Skeletal muscle satellite cell (primary cell): ENCODE measurements around the gene FSTL4.

ENCODE experiments used
- H3K27me3 ChIP-seq: 2 replicates; pipeline ENCODE4 v1.7.0; 2013; ENCODE audit warnings: low read length; ENCODE audit not compliant: control insufficient read depth, insufficient read depth
- H3K36me3 ChIP-seq: 2 replicates; pipeline ENCODE4 v1.7.0; 2013; ENCODE audit warnings: mild to moderate bottlenecking, control low read depth, low read length; ENCODE audit not compliant: insufficient read depth
- H3K4me1 ChIP-seq: 2 replicates; pipeline ENCODE4 v1.7.0; 2013; ENCODE audit warnings: low read length; ENCODE audit not compliant: control insufficient read depth, insufficient read depth
- H3K4me2 ChIP-seq: 2 replicates; pipeline ENCODE4 v1.7.0; 2013; ENCODE audit warnings: mild to moderate bottlenecking, low read length
- H3K4me3 ChIP-seq: 2 replicates; pipeline ENCODE4 v1.7.0; 2013; ENCODE audit warnings: low read length
- H3K9ac ChIP-seq: 2 replicates; pipeline ENCODE4 v1.7.0; 2013; ENCODE audit warnings: mild to moderate bottlenecking, low read depth, low read length, moderate library complexity
- H3K9me3 ChIP-seq: replicated peaks from 2 replicates; pipeline ENCODE4 v1.7.0; 2013; ENCODE audit warnings: mild to moderate bottlenecking, control low read depth, low read length

The FSTL4 gene

DNA sequence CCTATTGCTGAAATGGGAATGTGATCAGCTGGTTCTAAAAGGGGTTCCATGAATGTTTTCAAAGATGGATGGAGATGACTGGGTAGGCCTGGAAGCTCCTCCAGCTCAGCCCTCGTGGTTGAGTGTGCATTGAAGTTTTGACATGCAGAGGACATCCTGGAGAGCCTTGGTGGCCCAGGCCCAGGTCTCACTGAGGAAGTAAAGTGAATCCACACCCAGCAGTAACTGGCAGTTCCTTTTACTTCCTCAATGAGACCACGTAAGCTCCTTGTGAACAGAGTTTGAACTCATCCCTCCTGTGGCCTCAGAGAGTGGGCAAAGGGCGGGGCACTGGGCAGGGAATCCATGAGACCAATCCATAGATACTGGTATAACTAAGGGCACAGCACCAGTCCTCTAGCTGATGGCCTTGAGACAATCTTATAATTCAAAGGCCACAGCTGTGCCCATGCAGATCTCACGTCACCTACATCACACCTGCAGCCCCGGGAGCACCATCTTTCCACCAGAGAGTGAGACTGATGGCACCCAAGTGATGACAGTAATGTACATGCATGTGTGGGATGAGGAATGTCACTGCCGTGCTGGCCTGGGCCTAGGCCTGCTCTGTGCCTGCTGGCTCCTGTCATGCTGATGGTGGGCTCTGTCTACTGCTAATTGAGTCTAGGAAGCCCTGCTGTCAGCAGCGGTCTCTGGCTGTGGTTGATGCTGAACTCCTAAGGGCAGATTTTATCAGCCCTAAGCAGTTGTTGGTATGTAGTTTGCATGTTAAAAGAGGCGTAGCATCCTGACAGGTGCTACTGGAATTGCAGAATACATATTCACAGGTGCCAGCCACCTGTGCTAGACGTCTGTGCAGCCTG lies 257.8 kb downstream of the FSTL4 start:
- Histone ChIP-seq H3K4me3 (no peak overlapping the region), H3K36me3 (no peaks in the 10 kb centered on the region), H3K9ac (no peak overlapping the region), H3K9me3 (no peaks in the 10 kb centered on the region), H3K4me1 (no peaks in the 10 kb centered on the region), H3K4me2 (no peak overlapping the region), H3K27me3 (no peaks in the 10 kb centered on the region)

DNA sequence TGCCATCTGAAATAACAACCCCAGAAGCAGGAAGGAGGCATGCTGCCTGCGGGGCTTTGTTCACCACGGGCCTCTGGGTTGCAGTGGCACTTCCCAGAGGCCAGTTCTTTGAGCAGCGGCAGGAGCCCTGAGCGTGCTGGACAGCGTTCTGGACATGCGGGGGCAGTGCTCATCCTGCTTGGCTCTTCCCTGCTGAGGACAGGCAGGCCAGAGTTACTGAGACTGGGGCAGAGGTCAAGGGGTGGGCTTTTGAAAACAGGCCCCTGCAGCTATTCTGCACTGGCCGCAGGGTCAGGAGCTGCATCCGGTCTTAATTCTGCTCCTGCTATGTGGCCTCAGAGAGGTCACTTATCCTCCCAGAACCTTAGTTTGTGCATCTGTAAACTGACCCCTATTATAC lies 258.6 kb downstream of the FSTL4 start:
- Histone ChIP-seq H3K36me3 (no peaks in the 10 kb centered on the region), H3K9ac (no peak overlapping the region), H3K27me3 (no peaks in the 10 kb centered on the region), H3K4me2 (no peak overlapping the region), H3K9me3 (no peaks in the 10 kb centered on the region), H3K4me1 (no peaks in the 10 kb centered on the region), H3K4me3 (no peak overlapping the region)

DNA sequence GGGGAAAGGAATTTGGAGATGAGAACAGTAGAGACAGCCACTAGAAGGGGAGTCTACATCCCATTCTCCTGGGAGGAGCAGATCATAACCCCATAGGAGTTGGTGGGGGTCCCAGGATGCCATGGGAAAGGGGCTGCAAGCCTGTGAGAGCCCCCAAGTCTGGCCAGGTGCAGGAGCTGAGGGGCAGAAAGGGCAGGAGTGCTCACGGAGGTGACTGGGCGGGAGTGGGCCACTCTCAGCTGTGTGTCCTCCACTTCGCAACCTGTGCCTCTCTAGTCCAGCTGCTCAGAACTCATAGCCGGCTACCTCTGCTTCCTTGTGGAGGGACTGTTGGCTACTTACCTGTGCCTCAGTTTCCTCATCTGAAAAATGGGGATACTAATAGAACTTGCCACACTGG lies 263.9 kb downstream of the FSTL4 start:
- Histone ChIP-seq H3K36me3 (no peaks in the 10 kb centered on the region), H3K9me3 (no peaks in the 10 kb centered on the region), H3K4me1 (no peaks in the 10 kb centered on the region), H3K27me3 (peaks cover 3% of the 10 kb centered on the region), H3K4me2 (no peak overlapping the region), H3K9ac (no peak overlapping the region), H3K4me3 (no peak overlapping the region)

DNA sequence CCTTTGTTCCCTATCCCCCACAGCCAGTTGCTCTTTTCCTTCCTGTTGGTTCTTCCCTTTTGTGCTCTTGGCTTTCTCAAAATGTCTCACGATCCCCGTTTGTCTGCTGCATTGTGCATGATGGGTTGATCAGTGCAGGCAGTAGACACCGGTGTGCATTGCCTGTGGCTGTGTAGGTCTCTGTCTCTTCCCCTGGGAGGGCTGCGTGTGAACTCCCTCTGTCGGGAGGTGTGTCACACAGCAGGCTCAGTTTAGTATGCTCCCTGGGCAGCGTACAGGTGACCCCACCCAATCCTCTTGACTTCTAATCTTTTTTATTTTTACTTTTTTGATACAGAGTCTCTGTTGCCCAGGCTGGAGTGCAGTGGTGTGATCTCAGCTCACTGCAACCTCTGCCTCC lies 265.3 kb downstream of the FSTL4 start:
- Histone ChIP-seq H3K27me3 (peaks cover 3% of the 10 kb centered on the region), H3K4me1 (no peaks in the 10 kb centered on the region), H3K4me2 (no peak overlapping the region), H3K4me3 (no peak overlapping the region), H3K36me3 (no peaks in the 10 kb centered on the region), H3K9ac (no peak overlapping the region), H3K9me3 (no peaks in the 10 kb centered on the region)

DNA sequence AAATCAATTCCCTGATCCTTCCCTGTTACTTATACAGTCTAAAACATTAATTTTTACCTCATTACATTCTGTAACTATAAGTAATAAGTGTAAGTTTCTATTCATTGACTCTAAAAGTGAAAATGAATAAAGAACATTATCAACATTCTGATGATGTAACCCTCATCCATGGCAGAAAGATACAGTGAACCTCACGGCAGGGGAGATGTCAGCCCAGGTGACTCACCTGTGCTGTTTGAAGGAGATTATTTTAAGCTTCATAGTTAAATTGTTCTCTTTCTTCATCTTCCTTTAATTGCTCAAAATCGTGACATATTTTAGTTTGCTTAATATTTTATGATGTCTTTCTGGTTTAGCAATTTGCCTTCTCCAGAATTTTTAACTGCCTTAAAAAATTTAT lies 268.1 kb downstream of the FSTL4 start:
- H3K9me3 ChIP-seq: no peaks in the 10 kb centered on the region
- no peaks in the 10 kb centered on the region for H3K4me1 ChIP-seq
- H3K4me3 ChIP-seq: no peak overlapping the region
- peaks cover 4% of the 10 kb centered on the region for H3K27me3 ChIP-seq
- no peak overlapping the region for H3K9ac ChIP-seq
- no peak overlapping the region for H3K4me2 ChIP-seq
- no peaks in the 10 kb centered on the region for H3K36me3 ChIP-seq

DNA sequence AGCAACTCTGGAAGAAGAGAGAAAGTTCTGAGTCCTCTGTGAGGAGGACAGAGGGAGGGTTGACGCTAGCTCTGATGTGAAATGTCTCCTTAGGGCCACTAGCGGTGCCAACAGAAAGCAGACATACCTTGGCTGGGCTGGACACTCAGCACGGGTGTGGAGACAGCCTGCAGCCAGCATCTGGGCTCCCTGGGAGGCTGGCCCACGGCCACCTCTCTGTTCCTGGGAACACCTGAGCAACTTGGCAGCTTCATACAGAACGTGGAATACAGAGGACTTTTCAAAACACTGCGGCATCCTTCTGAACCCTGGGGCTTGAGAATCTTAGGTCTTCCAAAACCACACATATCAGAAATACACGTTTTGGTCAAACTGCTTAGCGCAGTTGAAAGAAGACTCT lies 269.1 kb downstream of the FSTL4 start:
- Histone ChIP-seq H3K4me3 (no peak overlapping the region), H3K9ac (no peak overlapping the region), H3K27me3 (peaks cover 6% of the 10 kb centered on the region), H3K4me2 (no peak overlapping the region), H3K9me3 (no peaks in the 10 kb centered on the region), H3K36me3 (no peaks in the 10 kb centered on the region), H3K4me1 (no peaks in the 10 kb centered on the region)

DNA sequence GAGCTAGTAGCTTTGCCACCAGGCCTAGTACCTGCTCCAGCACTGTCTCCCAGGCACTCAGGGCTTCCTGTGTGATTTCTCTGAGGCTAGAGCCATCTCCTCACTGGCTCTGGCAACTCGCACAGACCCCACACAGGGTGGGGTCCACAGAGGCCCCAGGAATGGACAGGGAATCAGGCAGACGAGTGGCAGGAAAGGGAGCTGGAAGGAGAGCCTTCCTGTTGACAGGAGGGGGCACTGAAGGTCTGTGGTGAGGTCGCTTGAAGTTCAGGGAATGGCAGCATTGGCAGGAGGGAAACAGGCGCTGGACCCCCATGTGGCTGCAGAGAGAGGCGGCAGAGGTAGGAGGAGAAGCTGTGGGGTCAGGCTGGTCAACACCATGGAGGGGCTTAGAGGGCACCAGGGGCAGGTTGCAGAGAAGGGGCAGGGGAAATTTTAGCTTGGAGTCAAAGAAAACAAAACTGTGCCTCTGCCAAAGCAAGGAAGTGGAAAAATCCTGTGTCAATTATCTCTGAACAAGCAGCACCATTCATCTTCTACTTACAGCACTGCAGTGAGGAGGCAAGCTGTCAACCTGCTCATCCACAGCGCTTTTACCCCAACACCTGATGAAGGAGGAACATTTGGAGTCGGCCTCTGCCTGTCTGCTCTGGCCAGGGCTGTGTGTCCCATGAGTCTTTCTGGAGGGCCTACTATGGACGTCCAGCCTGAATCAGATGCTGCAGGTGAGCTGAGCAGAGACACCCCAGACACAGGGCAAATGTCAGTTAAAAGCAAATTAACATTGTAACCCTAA lies 270.2 kb downstream of the FSTL4 start:
- no peaks in the 10 kb centered on the region for H3K9me3 ChIP-seq
- H3K36me3 ChIP-seq: no peaks in the 10 kb centered on the region
- H3K9ac ChIP-seq: no peak overlapping the region
- H3K4me3 ChIP-seq: no peak overlapping the region
- H3K4me1 ChIP-seq: no peaks in the 10 kb centered on the region
- no peak overlapping the region for H3K4me2 ChIP-seq
- peaks cover 6% of the 10 kb centered on the region for H3K27me3 ChIP-seq

DNA sequence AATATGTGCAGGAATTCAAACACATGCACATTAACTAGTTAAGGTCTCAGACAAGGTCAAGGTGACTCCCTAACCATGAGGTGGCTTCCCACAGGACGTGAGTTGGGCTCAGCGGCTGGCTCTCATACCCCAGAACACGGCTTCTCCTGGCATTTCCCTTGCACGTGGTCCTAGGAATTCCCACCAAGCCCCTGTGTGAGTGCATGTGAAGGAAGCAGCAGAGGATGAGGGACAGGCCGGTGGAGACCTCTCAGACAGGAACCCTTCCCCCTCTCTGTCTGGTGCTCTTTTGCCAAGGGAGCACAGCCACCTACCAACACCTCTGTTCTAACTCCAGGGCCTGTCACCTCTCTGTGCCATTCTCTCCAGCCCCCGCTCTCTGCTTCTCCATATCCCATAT lies 271.0 kb downstream of the FSTL4 start:
- no peak overlapping the region for H3K4me3 ChIP-seq
- no peak overlapping the region for H3K4me2 ChIP-seq
- H3K9ac ChIP-seq: no peak overlapping the region
- peaks cover 3% of the 10 kb centered on the region for H3K27me3 ChIP-seq
- no peaks in the 10 kb centered on the region for H3K9me3 ChIP-seq
- no peaks in the 10 kb centered on the region for H3K36me3 ChIP-seq
- no peaks in the 10 kb centered on the region for H3K4me1 ChIP-seq

DNA sequence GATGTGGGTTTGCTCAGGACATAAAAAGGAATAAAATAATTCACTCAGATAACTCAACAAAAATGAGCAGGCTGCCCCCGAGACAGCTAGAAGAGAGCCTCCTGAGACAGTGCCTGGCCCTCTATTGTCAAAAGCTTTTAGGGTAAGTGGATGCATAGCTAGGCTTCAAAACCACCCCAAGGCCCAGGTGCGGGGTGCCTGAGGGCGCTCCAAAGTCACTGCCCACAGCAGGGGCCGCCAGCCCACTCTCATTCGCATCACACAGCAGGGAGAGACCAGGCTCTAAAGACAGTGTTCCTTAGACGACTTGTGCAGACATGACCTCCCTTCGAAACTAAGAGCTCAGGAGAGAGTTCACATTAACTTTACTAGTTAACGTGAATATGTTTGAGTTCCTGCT lies 271.5 kb downstream of the FSTL4 start:
- Histone ChIP-seq H3K4me2 (no peak overlapping the region), H3K27me3 (peaks cover 3% of the 10 kb centered on the region), H3K36me3 (no peaks in the 10 kb centered on the region), H3K9ac (no peak overlapping the region), H3K4me3 (no peak overlapping the region), H3K9me3 (no peaks in the 10 kb centered on the region), H3K4me1 (no peaks in the 10 kb centered on the region)

DNA sequence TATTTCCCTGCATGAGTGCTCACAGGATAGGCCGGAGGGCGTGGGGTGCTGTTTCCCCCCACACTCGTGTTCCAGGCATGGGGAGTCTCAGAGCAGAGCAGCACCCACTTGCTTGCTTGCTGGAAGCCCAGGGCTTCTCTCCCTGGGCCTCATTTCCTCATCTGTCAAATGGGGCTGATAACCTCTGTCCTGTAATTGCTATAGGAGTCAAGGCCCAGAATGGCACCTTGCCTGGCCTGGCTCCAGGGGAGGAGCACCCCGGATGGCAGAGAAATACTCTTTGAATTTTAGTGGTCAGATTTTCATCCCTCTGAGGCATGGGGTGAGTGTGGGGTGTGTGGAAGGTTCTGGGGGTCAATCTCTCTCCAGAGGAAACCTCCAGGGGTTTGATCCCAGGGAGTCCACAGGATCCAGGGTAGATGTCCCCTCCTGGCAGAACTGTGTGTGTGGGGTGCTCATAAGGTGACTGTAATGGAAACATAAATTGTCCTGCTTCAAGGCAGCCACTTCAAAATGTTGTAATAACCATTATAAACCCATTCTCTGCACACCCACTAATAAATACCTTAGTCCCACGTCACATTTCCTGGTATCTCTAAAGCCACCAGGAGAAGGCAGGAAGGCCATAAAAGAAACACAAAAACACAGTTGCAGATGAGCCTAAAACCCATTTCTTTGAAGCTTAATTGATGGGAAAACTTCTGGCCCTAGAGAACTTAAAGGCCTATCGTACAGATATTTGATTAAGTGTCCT lies 272.2 kb downstream of the FSTL4 start:
- H3K36me3 ChIP-seq: no peaks in the 10 kb centered on the region
- H3K27me3 ChIP-seq: peaks cover 3% of the 10 kb centered on the region
- H3K4me2 ChIP-seq: no peak overlapping the region
- no peaks in the 10 kb centered on the region for H3K9me3 ChIP-seq
- H3K4me1 ChIP-seq: no peaks in the 10 kb centered on the region
- no peak overlapping the region for H3K9ac ChIP-seq
- H3K4me3 ChIP-seq: no peak overlapping the region

DNA sequence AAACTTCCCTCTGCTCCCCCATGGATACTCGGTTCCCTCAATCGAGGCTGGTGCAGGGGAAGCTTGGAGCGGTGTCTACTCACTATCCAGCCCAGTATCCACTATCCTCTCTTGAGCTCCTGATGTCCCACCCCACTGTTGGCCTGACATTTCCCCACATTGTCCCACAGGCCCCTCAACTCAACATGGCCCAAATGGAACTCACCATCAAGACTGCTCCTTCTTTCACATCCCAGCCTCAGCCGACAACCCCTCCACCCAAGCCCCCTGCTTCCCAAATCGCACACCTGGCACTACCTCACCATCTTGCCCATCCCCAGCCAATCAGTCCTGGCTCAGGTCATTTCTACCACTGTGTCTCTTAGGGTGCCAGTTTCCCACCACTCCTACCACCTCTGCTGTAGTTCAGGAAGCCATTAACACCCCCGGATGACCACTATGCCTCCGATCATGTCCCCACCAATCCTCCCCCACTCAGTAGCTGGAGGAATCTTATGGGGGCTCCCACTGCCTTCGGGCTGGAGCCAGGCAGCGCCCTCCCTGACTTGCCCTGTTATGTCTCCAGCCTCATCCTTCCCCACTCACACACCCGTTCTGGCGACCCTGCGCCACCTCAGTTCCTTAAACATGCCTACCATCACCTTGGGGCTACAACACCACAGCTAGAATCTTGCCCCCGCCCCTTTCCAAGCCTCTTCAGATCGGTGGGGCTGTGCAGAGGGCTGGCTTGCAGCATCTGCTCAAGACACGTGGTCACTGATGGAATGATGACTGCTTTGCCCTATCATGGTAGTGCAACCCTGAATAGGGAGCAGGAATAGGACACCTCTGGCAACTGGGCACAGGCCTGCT lies 273.6 kb downstream of the FSTL4 start:
- no peak overlapping the region for H3K4me3 ChIP-seq
- H3K36me3 ChIP-seq: no peaks in the 10 kb centered on the region
- H3K27me3 ChIP-seq: peaks cover 3% of the 10 kb centered on the region
- no peak overlapping the region for H3K9ac ChIP-seq
- H3K4me1 ChIP-seq: no peaks in the 10 kb centered on the region
- no peak overlapping the region for H3K4me2 ChIP-seq
- H3K9me3 ChIP-seq: no peaks in the 10 kb centered on the region
